ENCODE results near the gene EPDR1. TPM values are rescaled to one million over a fixed set of nuclear protein-coding genes. Genes with fewer than 3 reads are reported as not detected.

Gene EPDR1
- total RNA-seq, 1 donor from 2014 or later = 7.9 TPM

- DNase-seq (ENCODE audit: low spot score) (no peak), ATAC-seq (no peak)
These were observed 53.5 kb downstream of the EPDR1 start for GRCh38 chr7:37973915-37974314.

- ATAC-seq (no peak), DNase-seq (ENCODE audit: low spot score) (no peak)
These were observed 54.3 kb downstream of the EPDR1 start for GRCh38 chr7:37974711-37975110.

GRCh38 chr7:37977243-37977642, 56.8 kb downstream of the EPDR1 start:
- DNase-seq (ENCODE audit: low spot score) (no peak), ATAC-seq (no peak)

GRCh38 chr7:37981664-37982063, 61.2 kb downstream of the EPDR1 start:
- DNase-seq (ENCODE audit: low spot score) (no peak), ATAC-seq (no peak)

- ATAC-seq = no peak
- DNase-seq (ENCODE audit: low spot score) = no peak
These were observed 62.0 kb downstream of the EPDR1 start for GRCh38 chr7:37982423-37982822.

- ATAC-seq (no peak), DNase-seq (ENCODE audit: low spot score) (no peak)
These were observed 64.4 kb downstream of the EPDR1 start for GRCh38 chr7:37984750-37985390.

GRCh38 chr7:37986908-37987330, 66.5 kb downstream of the EPDR1 start:
- ATAC-seq (no peak), DNase-seq (ENCODE audit: low spot score) (no peak)

GRCh38 chr7:37987732-37988131, 67.3 kb downstream of the EPDR1 start:
- no peak for DNase-seq (ENCODE audit: low spot score)

GRCh38 chr7:37988721-37989650, 68.5 kb downstream of the EPDR1 start:
- DNase-seq (ENCODE audit: low spot score) = no peak
- no peak for ATAC-seq

More at GRCh38 chr7:37987732-37988131, 67.3 kb downstream of the EPDR1 start:
- ATAC-seq = peak; percentile 36

GRCh38 chr7:37990337-37990736, 69.9 kb downstream of the EPDR1 start:
- DNase-seq (ENCODE audit: low spot score) (no peak), ATAC-seq (no peak)

- DNase-seq (ENCODE audit: low spot score) = no peak
These were observed 72.6 kb downstream of the EPDR1 start for GRCh38 chr7:37993060-37993501.

GRCh38 chr7:37999673-38000072, 79.2 kb downstream of the EPDR1 start:
- DNase-seq (ENCODE audit: low spot score) (no peak), ATAC-seq (no peak)

More at GRCh38 chr7:37993060-37993501, 72.6 kb downstream of the EPDR1 start:
- no peak for ATAC-seq

GRCh38 chr7:38000272-38000671, 79.8 kb downstream of the EPDR1 start:
- DNase-seq (ENCODE audit: low spot score) = no peak
- no peak for ATAC-seq

Other genes with a start within 250 kb of the EPDR1 start
- not detected for gene GPR141, start 236.9 kb upstream of the EPDR1 start, total RNA-seq
- gene NME8, start 72.0 kb upstream of the EPDR1 start, total RNA-seq = not detected
- 0.05 TPM for gene SFRP4, start 3.8 kb upstream of the EPDR1 start, total RNA-seq

Data from left lobe of liver (tissue), 2 donors.